T1000 (cell line): ENCODE results near the gene CMTM1.
"Not testable (repeated sequence)": the region's sequence is repeated elsewhere in the genome, so short reads cannot be mapped to it uniquely, and the experiment has no call there.

ENCODE experiments used
- DNase-seq: peaks from one replicate; lab custom pipeline; 2025; ENCODE audit warnings: mixed read lengths; lab: John Stamatoyannopoulos, UW

The CMTM1 gene

GRCh38 chr16:66591018-66591417 lies 24.8 kb downstream of the CMTM1 start:
- no peak for DNase-seq

DNA sequence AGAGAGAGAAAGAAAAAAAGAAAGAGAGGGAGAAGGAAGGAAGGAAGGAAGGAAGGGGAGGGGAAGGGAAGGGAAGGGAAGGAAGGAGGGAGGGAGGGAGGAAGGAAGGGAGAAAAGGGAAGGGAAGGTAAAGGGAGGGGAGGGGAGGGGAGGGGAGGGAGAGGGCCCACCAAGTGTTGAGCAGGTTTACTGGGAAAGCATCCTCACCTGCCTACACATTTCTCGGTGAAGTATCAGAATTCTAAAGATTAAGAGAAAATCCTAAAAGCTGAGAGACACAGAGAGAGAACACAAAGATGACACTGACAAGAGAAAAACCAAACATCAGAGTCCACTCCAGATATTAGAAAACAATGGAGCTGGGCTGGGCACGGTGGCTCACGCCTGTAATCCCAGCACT lies 26.0 kb downstream of the CMTM1 start:
- DNase-seq, result no peak

GRCh38 chr16:66592814-66593213 lies 26.6 kb downstream of the CMTM1 start:
- DNase-seq, result no peak

GRCh38 chr16:66594739-66595138 lies 28.5 kb downstream of the CMTM1 start:
- no peak for DNase-seq

DNA sequence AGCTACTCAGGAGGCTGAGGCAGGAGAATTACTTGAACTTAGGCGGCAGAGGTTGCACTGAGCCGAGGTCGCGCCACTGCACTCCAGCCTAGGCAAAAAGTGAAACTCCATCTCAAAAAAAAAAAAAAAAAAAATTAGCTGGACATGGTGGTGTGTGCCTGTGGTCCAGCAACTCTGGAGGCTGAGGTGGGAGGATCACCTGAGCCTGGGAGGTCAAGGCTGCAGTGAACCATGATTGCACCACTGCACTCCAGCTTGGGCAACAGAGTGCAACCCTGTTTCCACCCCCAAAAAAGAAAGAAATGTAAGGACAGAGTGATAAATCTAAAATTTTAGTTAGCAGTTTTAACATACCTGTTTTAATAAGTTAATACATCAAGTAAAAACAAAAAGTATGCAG lies 30.3 kb downstream of the CMTM1 start:
- DNase-seq, result not testable (repeated sequence)

GRCh38 chr16:66596986-66597848 lies 31.0 kb downstream of the CMTM1 start:
- DNase-seq, result no peak

DNA sequence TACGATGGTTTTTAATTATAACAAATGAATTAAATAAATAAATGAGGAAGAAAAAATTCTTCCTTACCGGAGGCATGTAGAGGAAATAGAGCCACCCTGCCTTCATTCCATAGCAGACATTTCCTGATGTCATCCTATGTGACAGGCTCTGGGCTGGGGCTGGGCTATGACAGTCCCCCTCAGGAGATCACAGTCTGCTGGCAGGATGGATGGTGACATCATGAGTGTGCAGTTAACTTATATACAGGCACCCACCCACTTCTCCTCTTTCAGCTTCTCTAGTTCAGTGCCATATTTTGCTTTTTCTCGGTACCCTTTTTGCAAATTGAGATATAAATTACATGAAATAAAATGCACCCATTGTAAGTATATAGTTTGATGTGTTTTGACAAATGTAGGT lies 31.9 kb downstream of the CMTM1 start:
- no peak for DNase-seq

DNA sequence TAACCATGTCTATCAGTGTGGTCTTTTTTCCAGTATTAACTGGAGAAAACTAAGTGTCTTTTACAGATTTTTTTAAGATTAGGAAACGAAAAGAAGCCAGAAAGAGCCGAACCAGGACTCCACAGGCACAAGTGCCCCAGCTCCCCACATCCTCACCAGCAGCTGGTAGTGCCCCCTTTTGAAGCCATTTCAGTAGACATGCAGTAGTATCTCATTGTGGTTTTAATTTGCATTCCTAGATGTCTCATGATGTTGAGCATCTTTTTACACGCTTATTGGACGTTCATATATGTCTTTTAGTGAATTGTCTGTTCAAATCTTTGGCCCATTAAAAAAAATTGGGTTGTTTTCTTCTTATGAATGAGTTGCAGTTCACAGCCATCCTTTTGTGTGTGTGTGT lies 33.5 kb downstream of the CMTM1 start:
- DNase-seq, result no peak

DNA sequence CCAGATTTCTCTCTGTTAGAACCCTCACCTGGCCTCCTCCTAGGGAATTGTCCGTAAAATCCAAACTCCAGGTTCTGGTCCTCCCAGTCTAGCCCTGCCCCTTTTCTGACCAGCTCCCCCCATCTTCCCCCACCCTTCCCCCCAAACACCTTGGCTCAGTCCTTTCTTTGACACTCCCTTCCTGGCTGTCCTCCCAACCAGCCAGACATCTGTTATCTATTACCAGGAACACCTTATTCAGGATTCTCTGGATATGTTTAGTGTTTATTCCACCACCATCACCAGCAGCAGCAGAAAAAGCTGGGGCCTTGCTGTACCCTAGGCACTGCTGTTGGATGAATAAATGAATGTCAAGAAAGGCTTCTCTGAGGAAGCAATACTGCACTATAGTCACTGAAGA lies 34.2 kb downstream of the CMTM1 start:
- no peak for DNase-seq

GRCh38 chr16:66601471-66601870 lies 35.2 kb downstream of the CMTM1 start:
- no peak for DNase-seq

GRCh38 chr16:66603537-66604375 lies 37.5 kb downstream of the CMTM1 start:
- peak; percentile 18 for DNase-seq

GRCh38 chr16:66604376-66605176 lies 38.3 kb downstream of the CMTM1 start, which contains the start of gene CMTM3:
CMTM3 (plus strand) TSS chr16:66604704; CDS start chr16:66604806, 102 bp downstream.
- peak; percentile 32 for DNase-seq

DNA sequence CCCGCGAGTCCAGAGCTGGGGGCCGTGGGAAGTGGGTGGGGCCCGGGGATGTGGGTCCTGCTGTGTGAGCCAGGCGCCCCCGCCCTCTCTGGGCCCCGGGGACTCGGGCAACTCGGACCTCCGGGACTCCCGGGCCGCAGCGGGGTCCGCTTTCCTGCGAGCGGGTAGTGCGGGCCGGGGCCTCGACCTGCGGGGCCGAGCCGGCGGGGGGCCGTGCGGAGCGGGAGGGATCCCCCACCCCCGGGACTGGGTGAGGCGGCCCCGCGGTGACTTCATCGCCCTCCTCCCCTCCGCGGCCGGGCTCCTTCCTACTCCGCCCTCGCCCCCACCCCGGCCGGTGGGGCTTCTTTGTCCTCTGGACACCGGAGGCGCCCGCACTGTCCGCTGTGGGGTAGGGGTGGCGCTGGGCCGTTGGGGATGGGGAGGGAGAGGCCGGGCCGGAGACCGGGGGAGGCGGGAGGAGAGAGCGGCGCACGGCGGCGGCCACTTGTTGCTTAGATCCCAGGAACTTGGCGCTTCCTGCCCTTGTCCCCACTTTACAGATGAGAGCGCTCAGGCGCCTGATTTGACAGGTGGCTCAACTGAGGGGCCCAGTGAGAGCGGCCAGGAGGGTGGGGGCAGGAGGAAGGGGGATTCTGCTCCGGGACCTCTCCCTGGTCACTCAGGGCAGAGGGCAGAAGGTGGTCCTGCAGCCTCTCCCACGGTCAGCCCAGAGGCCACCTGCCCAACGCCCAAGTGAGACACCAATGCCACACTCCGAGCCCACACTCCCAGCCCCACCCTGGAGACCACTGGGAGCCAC lies 39.1 kb downstream of the CMTM1 start:
- DNase-seq, result no peak

- DNase-seq, result no peak
These were observed 39.9 kb downstream of the CMTM1 start for GRCh38 chr16:66605979-66606751.

DNA sequence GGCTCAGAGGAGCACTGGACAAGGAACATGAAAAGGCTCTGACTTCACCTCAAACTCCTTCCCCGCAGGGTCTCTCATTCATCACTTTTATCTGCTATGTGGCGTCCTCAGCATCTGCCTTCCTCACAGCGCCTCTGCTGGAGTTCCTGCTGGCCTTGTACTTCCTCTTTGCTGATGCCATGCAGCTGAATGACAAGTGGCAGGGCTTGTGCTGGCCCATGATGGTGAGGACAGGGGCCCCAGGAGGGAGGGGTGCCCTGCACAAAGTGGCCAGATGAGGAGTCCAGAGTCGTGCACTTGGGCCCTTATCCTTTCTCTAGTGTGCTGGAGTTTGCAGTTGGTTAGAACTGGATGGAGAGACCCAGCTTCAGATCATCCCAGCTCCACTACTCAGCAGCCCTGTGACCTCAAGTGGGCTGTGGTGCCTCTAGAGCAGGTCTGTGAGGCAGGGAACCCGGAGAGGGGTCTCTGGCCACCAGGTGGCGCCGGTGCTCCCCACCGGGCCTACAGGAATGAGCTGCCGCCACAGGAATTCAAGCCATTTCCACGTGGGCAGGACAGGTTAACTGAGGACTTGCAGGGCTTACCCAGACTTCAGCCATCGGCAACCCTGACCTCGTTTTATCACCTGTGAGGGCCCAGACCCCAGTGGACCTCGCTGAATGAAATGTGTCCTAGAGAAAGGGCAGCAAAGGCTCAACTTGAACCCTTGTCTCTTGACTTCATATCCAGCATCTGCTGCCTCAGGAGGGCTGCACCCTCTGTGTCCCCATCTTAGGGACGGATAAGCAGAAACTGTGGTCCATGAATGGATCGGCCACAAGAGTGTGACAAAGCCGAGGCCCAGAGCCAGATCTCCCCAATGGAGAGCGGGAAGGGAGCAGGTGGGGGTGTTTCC lies 42.3 kb downstream of the CMTM1 start:
- DNase-seq, result peak; percentile 63

DNA sequence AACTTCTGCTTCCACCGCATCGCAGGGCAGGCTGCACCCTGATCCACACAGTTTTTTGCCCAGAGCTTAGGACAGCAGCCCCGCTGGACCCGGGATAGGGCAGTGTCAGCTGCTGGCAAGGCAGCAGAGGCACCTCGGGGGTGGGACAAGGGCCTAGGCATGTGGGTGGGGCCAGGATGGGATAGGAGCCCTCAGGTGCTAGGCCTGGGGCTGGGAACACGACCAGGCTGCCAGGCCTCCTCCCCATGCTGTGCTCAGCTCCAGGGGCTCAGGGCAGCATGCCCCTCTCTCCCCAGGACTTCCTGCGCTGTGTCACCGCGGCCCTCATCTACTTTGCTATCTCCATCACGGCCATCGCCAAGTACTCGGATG lies 42.9 kb downstream of the CMTM1 start:
- DNase-seq, result no peak

GRCh38 chr16:66610111-66610820 lies 44.0 kb downstream of the CMTM1 start:
- DNase-seq, result no peak

GRCh38 chr16:66611911-66612310 lies 45.7 kb downstream of the CMTM1 start:
- DNase-seq, result not testable (repeated sequence)

DNA sequence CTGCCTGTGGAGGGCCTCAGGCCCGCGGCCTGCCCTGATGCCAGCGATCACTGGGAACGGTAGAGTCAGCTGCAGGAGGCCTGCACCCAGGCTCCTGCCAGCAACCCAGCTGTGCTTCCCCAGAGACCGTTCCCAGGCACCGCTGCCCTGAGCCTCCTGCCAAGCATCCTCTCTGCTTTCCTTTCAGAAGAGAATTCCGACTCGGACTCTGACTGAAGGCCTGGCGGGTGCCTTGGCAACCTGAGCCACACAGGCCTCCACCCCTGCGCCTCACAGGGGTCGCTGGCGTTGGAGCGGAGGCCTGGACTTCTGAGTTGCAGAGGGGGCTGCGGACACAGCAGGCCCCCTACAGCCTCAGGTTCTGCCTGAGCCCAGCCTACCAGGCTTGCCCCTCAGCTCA lies 46.2 kb downstream of the CMTM1 start:
- no peak for DNase-seq
